NCI-H774 (cell line): ENCODE data around the gene MED29.

ENCODE experiments used
- DNase-seq: peaks from one replicate; lab custom pipeline; 2025; lab: John Stamatoyannopoulos, UW

The MED29 gene

DNA sequence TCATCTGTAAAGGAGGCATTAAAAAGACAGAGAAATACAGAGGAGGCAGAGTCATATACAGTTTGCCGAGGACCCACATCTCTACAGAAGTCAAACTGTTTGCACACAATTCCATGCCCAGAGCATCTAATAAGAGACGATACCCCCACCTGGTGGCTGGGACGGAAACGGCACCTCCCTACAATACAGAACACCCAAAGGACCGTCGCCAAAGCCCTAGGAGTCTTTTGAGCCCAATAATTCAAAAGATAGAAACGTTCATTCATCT, 20.6 kb downstream of the MED29 start:
- DNase-seq = peak; percentile 81

DNA sequence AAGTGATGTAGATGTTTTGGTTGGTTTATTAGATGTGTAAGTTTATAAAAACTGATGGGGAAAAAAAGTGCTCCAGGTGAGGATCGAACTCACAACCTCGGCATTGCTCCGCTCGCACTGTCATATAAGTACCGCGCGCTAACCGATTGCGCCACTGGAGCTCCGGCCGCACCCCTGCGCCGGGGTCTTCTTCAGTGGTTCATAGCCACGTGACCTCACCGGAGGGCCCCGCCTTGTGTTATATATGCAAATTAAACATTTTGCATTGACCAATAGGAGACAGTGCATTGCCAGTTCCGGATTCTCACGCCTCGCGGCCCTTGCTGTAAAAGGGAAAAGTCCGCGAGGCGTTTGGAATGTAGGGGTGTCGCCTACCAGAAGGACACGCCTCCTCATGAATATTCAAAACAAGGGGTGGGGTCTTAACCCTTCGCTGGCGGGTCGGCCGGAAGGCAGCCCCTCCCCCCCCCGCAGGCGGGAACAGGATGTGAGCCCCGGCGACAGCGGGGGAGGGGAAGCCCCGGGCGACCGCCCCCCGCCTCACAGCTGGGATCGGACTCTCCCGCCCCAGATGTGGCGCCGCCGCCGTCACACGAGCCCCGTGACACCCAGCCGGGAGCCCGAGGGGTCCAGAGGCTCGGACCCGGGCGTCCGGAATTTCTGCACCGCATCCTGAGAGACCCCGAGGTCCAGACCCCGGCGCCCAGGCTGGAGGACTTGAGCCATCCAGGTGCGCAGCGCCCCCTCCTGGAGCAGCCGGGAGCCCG, 21.1 kb downstream of the MED29 start, which contains the start of gene PLEKHG2:
Gene PLEKHG2 (plus strand): TSS at position 570 of the 767 bp plus-strand sequence. CDS start 1,418 bp downstream, outside the sequence.
- DNase-seq = peak; percentile 98

DNA sequence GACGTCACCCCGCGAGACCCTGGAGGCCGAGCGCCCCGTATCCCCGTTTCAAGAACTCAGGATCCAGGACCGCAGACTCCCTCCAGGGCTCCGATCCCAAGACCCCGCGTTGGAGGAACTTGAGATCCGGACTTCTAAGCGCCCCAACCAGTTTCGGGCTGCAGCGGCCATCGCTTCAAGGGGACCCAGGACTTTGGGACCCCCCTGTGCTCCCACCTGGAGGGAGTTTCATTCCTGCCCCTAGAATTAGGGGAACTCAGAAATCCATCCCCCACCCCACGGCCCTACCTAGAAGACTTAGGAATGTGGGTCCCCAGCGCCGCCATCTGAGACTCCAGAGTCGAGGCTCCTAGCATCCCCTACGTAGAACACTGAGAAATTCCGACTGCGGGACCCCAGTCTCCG, 21.7 kb downstream of the MED29 start:
- DNase-seq = no peak

DNA sequence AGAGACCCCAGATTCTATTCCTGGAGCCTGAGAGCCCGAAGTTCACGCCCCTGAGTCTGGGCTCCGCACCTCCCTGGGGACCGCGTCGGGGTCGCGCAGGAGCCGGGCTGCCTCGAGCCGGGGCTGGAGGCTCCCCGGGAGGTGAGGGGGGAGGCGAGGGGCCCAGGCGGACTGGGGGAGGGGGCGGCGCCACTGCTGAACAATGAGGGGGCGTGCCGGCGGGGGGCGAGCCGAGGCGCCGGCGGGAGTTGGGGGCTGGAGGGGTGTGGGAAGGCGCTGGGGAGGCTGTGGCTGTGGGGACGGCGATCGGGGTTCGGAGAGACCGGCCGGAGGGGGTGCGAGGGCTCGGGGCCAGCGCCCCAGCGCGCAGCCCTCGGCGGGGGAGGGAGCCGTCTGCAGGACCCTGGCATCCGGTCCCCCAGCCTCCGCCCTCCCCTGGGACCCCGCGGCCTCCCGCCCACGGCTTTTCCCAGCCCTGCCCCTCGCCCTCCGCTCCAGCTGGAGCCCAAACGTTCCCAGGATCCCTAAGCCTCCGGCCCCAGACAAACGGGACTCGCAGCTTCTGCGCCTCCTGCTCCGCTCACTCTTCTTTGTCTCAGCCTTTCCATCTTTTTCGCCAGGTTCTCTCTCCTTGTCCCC, 22.2 kb downstream of the MED29 start:
- no peak for DNase-seq

DNA sequence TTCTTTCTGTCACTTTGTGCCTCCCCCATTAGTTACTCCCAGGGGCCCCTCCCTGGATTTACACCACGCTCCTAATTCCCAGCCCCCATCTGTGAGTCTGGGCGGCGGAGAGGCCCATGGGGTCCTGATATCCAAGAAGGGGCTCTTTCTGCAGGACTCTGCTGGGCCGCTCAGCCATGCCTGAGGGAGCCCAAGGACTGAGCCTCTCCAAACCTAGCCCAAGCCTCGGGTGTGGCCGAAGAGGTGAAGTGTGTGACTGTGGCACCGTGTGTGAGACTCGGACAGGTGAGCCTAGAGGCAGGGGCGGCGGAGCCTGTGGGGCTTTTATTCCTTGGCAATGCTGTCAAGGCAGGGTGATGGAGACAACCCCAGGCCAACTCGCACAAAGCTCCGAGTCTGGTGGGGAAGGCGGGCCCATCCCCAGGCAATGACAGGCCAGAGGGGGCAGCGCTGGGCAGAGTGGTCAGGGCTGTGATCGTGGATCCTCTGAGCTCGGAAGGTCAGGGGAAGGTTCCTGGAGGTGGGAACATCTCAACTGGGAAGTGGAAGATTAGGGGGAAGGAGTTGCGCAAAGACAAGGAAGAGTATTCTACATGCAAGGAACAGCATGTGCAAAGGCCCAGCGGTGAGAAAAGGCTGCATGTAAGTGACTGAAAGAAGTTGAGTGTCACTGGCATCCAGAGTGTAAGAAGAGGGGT, 22.9 kb downstream of the MED29 start:
- no peak for DNase-seq

DNA sequence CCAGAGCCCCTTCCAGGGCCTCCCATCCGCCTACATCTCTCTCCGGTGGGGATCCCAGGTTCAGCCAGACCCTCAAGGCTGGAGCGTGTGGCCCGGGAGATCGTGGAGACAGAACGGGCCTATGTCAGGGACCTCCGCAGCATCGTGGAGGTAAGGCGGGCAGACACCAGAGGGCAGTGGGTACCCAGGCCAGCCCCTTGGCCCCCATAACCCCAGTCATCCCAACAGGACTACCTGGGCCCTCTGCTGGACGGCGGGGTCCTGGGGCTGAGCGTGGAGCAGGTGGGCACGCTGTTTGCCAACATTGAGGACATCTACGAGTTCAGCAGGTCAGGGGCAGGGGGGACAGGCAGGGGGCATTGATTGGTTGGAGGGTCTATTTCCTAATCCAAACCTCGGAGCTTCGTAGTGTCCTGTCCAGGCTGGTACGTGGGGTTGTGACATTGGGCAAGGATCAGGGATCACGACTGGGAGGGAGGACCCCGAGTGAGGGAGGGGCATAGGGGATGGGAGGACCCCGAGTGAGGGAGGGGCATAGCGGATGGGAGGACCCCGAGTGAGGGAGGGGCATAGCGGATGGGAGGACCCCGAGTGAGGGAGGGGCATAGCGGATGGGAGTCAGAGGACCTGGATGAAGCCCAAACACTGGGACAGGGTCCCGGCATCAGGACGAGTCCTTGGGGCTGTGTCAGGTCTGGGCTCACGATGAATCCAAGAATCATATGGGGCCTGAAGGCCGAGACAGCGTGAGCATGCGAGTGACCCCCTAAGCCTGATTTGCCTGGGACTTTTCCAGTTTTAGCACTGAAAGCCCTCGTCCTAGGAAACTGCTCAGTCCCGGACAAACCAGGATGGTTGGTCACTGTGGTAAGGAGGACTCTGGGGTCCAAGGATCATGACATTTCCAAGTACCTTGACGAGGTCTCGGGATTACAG, 24.2 kb downstream of the MED29 start:
- DNase-seq = no peak

DNA sequence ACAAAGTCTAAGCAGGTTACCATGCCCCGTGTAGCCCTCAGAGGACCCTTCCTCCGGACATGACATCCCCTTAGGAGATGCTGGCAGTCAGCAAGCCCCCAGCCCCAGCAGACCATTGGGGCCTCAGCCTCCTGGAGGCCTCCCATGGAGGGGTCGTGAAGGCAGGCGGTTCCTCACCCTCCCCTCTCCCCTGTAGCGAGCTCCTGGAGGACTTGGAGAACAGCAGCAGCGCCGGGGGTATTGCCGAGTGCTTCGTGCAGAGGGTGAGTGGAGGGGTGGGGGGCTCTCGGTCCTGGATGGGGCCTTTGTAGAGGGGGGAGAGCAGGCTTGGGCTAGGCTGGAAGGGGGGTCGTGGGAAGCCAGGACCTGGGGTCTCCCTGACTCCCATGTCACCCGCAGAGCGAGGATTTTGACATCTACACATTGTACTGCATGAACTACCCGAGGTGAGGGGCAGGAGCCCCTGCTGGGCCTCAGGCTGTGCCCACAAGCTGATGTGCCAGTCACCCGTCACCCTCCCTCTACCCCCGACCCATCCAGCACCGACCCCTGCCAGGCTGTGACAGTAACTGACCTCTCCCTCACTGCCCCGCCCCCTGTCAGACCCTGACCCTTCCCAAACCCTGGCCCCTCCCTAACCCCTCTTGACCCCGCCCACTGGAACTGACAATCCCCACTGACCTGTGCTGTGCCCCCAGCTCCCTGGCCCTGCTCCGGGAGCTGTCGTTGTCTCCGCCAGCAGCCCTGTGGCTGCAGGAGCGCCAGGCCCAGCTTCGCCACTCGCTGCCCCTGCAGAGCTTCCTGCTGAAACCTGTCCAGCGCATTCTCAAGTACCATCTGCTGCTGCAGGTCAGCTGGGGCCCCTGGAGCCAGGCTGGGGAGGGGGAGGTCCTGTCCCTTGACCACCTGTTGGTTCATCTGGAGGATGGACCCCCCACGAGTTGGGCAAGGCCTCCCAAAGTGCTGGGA, 25.3 kb downstream of the MED29 start:
- no peak for DNase-seq

DNA sequence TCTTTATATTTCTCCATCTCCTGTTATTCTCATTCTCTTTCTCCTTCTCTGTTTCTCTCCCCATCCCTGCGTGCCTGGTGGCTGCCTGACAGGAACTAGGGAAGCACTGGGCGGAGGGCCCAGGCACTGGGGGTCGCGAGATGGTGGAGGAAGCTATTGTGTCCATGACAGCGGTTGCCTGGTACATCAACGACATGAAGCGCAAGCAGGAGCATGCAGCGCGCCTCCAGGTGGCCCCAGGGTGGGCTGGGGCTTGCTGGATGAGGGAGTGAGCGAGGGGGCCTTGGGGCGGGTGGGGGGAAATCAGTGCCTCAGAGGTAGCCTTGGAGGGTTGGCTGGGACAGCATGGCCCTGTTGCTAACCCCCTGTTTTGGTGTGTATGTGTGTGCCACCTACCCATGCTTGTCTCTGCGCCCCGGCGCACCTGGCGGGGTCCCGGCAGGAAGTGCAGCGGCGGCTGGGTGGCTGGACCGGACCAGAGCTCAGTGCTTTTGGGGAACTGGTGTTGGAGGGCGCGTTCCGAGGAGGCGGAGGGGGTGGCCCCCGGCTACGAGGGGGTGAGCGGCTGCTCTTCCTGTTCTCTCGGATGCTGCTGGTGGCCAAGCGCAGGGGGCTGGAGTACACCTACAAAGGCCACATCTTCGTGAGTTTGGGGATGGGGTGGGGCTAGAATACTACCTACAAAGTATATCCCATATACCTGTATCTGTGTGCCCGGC, 26.4 kb downstream of the MED29 start:
- DNase-seq = no peak

DNA sequence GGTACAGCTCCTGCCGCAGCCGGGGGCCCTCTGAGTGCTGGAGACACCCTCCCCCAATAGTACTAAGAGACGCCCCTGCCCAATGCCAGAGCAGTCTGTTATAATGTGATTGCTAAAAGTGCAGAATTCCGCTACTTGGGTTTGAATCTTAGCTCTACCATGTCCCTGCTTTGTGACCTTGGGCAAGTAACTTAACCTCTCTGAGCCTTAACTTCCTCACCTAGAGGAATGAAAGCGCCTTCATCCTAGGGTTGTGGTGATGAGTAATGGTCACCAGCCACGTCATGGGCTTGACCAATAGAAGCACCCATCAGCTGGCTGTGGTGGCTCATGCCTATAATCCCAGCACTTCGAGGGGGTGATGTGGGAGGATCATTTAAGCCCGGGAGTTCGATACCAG, 27.8 kb downstream of the MED29 start:
- DNase-seq = no peak

DNA sequence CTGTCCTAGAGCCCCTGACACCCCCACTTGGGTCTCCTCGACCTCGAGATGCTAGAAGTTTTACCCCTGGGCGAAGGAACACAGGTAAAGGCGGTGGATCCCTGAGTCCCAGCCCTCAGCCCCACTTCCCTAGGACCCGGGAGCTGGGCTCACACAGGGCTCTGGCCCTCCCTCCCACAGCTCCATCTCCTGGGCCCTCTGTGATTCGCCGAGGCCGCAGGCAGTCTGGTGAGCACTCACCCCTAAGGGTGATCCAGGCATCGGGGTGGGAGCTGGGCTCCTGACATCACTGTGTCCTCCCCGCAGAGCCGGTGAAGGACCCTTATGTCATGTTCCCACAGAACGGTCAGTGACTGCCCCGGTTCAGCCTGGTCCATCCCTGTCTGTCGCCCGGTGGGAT, 29.6 kb downstream of the MED29 start:
- no peak for DNase-seq

DNA sequence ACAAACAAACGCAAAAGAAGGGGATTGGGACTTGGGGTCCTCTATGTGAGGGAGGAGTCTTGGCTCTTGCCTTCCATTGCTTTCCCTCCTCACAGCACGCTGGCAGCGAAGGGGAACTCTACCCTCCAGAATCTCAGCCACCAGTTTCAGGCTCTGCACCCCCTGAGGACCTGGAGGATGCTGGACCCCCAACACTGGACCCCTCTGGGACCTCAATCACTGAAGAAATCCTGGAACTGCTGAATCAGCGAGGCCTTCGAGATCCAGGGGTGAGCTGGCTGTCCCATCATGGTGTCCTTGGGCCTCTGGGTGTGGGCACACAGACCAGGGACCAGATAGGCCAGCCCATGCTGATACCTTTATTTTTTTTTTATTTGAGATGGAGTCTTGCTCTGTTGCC, 30.8 kb downstream of the MED29 start:
- DNase-seq = no peak

DNA sequence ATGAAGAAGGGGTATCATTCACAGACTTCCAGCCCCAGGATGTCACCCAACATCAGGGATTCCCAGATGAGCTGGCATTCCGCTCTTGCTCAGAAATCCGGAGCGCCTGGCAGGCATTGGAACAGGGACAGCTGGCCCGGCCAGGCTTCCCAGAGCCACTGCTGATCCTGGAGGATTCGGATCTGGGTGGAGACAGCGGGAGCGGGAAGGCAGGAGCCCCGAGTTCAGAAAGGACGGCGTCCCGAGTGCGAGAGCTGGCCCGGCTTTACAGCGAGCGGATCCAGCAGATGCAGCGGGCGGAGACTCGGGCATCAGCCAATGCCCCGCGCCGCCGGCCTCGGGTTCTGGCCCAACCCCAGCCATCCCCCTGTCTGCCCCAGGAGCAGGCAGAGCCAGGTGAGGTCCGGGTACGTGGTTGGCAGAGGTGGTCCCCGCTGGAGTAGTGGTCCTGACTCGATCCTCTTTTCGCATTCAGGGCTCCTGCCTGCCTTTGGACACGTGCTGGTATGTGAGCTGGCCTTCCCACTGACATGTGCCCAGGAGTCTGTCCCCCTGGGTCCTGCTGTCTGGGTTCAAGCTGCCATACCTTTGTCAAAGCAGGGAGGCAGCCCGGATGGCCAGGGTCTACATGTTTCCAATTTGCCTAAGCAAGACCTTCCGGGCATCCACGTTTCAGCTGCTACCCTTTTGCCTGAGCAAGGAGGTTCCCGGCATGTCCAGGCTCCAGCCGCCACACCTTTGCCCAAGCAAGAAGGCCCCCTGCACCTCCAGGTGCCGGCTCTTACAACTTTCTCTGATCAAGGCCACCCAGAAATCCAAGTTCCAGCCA, 32.3 kb downstream of the MED29 start:
- no peak for DNase-seq

DNA sequence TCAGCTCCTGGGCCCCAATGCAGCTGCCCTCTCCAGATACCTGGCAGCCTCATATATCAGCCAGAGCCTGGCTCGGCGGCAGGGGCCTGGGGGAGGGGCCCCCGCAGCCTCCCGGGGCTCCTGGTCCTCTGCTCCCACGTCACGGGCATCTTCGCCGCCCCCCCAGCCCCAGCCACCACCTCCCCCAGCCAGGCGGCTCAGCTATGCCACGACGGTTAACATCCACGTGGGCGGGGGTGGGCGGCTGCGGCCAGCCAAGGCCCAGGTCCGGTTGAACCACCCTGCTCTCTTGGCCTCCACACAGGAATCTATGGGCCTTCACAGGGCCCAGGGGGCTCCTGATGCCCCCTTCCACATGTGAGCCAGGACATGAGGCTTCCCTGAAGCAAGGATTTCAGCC, 33.8 kb downstream of the MED29 start:
- no peak for DNase-seq

DNA sequence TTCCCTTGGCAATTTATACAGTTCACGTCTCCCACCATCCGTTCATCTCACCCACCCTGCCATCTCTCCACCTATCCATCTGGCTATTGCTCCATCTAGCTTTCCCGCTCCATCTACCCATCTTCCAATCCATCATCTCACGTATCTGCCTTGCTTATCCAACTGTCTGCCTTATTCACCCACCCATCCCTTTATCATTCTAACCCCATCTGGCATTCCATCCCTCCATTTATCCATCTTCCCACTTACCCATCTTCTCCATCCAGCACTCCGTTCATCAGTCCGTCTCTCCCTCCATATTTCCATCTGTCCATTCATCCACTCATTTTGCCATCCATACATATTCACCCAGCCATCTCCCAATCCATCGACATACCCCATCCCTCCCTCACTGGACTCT, 34.6 kb downstream of the MED29 start:
- no peak for DNase-seq

DNA sequence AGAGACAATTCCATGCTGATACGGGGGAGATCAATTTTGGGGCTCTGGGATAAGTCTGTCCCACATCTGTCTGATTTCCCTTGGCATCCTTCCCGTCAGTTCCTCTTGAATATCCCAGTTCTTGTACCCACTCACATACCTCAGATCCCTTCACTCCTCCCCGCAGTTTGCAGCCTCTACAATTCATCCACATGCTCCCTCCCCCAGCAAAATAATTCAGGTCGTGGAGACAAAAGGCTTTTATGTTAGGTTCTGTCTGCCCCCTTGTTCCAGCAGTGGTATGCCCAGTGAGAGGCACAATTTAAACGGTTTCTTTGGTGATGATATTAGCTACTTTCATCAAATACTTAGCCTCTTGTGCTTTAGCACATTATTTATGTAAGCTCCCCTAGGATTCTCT, 35.0 kb downstream of the MED29 start:
- no peak for DNase-seq

DNA sequence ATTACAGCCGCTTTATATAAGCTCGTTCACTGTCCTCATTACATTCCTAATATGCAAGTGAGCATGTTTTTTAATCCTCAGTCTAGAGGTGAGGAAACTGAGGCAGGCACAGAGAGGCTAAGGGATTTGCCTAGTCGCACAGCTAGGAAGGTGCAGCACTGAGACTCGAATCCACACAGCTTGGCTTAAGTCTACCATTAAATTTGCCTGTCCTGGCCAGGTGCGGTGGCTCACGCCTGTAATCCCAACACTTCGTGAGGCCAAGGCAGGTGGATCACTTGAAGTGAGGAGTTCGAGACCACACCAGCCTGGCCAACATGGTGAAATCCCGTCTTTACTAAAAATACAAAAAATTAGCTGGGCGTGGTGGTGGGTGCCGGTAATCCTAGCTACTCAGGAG, 36.5 kb downstream of the MED29 start:
- no peak for DNase-seq

DNA sequence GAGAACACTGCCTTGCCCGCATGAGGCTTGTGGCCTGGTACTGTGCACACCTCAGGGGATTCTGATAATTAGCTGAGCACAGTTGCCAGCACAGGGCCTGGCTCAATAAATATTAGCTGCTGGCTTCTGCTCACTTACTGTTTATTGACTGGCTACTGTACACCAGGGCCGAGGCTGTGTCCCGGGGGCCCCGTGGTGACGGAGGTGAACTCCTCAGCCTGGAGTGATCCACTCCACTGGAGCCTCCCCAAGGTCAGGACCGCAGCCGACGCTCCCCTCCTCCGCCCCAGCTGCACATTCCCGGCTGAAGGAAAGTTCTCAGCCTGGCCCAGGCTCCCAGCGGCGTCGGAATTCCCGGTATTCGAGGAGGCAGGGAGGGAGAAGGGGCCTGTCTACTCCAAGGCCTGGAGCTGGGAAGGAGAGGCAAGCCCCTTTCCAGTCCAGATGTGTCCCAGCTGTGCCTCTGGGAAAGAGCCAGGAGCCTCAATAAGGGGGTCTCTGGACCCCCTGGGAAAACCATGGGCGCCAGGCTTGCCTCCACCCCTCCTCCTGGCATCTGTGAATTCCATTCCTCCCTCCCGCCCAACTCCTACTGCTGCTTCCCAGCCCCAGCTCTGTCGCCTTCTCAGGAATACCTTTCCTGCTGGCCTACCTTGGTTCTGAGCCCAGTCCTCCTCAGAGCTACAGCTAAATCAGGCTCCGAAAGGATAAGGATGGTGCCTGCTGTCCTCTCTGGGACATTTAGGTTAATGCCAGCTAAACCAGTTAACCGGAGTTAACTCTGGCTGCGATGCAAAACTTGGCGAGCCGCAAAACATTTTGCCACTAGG, 37.3 kb downstream of the MED29 start:
- no peak for DNase-seq
